NCI-H82 treated with DMSO at 0.1 percent for 48 hours (cell line): ENCODE measurements around the gene ZCWPW1.
A peak's percentile ranks its signal among the peaks of the same experiment; 100 is the strongest.
"Not testable (repeated sequence)": the region's sequence is repeated elsewhere in the genome, so short reads cannot be mapped to it uniquely, and the experiment has no call there.

Source experiments
- DNase-seq: peaks from one replicate; lab custom pipeline; 2025; ENCODE audit not compliant: unreplicated experiment; lab: John Stamatoyannopoulos, UW

The ZCWPW1 gene

DNA sequence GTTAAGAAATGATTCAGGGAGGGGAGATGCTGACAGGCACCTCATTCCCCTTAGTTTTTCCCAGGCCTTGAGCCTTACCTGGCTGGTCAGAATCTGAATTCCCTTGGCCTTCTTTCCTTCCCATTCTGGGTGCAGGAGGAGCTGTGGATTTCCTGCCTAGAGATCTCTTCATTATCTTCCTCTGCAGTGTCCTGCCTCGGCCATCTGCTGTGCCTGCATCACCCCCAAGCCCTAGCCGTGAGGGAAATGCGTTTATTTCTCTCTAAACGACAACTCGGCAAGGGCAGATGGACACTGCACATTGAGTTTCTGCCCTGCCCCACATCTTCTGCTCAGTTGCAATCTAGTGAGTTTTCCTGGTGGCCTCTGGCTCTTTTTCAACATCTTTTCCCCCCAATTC is 26.7 kb downstream of the ZCWPW1 start:
- DNase-seq = no peak

DNA sequence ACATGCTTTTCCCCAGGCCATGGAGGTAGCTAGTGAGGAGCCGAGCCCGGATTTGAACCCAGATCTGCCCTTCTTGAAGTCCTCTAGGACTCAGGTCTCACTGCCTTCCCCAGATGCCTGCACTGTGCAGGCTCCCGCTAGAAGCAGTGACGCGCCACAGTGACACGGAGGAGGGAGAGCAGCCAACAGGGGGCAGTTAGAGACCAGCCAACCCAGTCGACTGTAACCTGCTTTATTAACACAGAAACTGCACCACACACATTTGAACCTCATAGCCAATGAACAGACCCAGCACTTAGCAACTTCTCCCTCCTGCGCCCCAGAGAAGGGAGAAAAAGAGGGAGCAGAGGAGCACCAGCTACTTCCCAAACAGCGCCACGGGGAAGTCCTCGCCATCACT is 27.8 kb downstream of the ZCWPW1 start:
- DNase-seq = no peak

DNA sequence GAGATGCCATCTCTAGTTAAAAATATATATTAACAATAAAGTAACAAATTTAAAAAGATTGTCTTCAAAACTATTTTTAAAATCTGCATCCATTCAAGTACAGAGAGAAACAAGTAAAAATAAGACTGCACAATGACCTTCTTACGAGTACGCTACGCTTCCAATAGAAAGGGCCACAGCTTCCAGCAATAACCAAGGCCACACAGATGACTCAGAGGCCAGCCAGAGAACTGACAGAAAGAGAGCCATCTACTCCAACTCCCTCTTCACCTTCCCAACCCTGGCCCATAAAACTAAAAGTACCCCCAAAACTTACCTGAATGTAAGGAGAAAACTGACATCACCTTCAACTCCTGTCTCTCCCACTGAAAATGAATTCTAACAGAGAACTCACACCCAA is 28.5 kb downstream of the ZCWPW1 start:
- no peak for DNase-seq

DNA sequence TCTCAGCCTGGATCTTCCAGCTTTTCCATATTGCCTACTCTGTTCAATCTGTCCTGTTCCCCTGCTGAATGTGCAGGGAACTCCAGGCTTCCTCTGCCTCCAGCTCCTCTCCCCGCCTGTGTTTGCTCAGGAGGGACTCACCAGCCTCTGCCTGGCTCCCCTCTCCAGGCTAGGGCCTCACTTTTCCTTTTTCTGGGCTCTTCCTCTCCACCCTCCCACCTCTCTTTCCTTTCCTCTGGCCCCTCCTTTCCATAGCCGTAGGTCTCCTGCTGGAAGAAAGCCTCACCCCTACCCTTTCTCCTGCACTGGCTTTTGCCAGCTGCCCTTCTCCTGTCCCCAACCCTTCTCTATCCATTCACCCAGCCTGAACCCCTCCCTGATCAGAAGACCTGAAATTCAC is 30.3 kb downstream of the ZCWPW1 start:
- no peak for DNase-seq

DNA sequence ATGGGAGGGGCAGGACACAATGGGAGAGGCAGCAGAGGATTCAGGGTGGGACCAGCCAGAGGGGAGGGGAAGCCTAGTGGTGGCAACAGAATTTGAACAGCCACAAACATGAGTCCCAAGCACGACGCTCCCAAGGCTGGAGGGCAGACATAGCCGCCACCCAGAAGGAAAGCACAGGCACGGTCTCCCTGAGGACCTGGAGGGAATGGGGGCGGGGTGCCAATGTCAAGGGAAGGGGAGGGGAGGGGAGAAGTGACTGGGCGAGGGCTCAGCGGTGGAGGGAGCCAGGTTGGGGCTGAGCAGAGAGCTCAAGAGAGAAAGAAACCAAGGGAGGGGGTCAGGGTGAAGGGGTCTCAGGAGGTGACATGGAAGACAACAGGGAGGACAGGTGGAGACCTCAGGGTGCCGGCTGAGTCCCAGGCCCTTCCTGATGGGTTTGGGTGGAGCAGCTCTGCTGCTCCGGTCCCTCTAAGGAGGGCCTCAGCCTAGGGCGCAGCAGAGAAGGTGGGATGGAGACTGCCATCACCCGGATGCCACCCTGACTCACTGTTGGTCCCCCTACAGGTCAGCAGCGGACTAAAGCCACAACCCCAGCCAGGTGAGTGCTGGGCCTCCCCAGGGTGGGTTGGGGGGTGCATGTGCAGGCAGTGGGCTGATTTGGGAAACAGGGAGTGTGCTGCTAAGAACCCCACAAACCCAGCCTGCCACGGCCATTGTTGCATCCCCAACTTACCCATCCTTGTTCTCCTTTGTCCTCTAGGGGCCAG is 31.0 kb downstream of the ZCWPW1 start:
- no peak for DNase-seq

DNA sequence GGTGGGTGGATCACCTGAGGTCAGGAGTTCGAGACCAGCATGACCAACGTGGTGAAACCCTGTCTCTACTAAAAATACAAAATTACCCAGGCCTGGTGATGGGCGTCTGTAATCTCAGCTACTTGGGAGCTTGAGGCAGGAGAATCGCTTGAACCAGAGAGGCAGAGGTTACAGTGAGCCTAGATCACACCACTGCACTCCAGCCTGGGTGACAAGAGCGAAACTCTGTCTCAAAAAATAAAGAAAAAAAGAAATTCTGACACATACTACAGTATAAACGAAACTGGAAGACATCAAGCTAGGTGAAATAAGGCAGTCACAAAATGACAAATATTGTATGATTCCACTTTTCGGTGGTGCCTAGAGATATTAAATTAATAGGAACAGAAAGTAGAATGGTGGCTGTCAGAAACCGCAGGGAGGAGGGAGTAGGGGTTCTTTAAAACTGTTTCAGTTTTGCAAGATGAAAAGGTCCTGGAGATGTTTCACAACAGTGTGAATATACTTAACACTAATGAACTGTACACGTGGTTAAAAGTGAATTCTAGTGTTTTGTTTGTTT is 32.0 kb downstream of the ZCWPW1 start:
- DNase-seq = no peak

DNA sequence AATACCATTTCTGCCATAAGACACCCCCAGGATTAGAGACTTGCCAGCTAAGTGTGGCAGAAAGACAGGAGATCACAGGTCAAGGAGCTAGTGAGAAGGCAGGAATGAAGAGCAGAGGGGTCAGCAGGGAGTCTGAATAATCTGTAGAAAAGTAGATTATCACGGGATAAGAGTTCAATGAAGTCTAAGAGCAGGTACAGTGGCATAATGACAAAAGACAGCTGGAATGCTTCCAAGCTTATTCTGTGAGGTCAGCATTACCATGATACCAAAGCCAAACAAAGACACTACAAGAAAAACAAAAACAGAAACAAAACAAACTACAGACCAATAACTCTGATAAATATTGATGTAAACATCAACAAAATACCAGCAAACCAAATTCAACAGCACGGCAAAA is 34.4 kb downstream of the ZCWPW1 start:
- DNase-seq = peak; percentile 96

DNA sequence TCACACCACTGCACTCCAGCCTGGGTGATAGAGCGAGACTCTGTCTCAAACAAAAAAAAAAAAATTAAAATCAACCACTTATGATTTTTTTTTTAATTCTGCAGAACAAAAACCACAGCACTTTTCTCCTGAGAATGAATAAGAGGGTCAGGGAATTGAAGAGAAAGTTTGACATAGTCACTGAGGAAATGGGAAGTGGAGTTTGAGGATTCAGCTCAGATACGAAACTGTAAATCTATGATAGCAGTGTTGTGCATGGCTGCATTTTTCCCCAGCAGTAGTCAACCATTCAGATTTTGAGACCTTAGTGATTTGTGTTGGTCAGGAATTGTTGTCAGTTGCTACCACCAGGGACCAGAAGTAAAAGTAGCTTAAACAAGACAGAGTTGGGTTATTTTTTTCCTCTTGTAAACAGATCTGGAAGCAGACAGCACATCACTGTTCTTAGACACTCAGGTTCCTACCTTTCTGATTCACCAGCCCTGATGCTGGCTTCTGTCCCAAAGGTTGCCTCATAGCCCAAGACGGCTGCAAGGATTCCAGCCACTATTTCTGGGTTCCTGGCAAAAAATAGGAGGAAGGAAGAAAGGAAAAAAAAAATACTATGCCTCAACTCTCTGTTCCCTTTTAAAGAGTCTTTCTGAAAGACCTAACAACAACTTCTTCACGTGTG is 35.1 kb downstream of the ZCWPW1 start:
- DNase-seq = no peak

DNA sequence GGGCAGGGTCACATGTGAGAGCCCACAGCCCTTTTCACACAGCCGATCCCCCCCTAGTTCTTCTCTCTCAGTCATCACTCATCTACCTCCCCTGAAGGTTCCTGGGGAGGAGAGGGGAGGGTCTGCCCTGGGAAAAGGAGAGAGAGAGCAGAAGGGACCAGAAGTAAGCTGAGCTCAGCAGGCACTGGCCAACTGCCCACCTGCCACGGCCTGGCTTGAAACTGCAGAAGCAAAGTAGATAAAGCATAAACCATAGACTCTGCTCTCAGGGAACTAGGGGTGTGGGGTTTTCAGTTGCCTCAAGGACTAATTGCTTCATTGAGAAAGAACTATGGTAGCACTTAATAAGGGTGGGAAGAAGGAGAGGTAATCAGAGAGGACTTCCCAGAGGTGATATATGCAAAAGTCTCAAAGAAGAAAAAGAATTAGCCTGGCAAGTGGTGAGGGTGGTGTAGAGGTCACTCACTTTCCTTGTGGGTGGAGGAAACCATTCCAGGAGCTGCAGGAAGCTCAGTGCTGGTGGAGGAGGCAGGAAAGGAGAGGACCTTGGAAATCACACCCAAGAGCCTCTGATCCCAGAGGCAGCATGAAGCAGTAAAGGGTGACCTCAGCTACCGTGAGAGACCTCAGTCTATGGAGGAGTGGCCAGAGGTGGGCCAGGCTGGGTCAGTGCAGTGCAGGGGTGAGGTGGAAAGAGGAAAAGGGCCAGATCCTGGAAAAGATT is 38.1 kb downstream of the ZCWPW1 start:
- no peak for DNase-seq

DNA sequence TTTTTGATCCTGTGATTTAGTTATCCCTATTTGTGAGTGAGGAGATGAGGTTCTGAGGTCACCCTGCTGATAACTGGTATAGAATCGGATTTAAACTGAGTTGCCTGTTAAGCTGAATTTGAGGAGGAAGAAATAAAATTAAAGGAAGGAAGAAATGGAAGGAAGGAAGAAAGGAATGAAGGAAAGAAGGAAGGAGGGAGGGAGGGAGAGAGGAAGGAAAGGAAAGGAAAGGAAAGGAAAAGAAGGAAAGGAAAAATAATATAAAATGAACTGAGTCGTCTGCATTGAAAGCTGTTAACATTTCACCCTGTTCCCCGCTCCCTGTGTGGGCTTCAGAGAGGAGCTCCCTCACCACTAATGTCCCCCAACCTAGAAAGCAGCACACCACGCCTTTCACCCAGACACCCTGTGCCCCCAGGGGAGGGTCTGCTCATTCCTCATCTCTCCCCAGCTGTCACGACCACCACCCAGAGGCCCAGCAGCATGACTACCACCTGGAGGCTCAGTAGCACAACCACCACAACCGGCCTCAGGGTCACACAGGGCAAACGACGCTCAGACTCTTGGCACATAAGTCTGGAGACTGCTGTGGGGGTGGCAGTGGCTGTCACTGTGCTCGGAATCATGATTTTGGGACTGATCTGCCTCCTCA is 38.9 kb downstream of the ZCWPW1 start:
- DNase-seq = no peak

DNA sequence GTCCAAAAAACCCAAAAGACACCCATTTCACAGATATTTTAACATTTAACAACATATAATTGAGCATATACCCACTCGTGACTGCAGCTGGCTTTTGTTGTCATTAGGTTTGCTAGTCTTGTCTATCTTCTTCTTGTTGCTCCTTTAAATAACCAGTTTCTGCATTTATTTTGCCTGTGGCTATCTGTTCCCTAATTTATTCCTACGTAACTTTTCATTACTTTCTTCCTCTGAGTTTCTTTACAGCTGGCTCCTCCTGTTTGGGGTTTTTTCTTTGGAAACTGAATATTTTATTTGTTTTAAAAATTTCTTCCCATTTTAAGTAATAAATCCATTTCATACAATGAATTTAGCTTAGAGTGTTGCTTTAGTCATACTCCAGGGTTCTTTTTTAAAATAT is 40.8 kb downstream of the ZCWPW1 start:
- no peak for DNase-seq

DNA sequence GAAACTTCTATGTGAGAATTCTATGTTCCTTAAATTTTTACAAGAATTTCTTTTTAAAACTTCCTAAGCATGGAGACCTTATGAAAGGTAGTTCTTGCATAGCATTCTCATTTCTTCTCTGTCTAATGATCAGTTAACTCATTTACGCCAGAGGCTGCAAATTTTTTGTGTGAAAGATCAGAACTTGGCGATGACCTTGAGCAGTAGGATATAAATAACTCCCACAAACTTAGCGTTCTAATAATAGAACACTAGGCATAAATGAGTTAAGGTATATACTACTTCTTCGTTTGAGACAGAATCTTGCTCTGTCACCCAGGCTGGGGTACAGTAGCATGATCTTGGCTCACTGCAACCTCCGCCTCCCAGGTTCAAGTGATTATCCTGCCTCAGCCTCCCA is 41.6 kb downstream of the ZCWPW1 start:
- no peak for DNase-seq

DNA sequence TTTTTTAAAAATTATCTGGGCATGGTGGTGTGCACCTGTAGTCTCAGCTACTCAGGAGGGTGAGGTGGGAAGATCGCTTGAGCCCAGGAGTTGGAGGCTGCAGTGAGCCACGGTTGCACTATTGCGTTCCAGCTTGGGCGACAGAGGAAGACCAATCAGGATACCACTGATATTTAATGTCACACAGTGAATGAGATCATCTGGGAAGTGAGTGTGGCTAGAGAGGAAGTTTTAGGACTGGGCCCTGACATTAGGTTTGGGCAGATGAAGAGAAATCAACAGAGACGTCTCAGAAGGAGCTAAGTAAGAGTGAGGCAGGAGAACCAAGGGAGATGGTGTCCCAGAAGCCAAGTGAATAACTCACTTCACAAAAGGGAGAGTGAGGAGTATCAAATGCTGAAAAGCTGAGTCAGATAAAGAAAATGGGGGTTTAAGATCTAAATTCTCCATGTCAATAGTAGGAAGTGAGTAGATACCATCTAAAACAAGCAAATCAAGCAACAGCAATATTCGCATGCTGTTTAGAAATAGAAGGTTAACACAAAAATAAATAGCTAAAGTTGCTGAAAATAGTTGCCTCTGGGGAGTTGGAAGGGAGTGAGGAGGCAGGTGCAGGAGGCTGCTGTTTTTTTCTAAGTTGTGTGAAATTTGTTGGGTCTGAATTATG is 43.7 kb downstream of the ZCWPW1 start:
- no peak for DNase-seq

DNA sequence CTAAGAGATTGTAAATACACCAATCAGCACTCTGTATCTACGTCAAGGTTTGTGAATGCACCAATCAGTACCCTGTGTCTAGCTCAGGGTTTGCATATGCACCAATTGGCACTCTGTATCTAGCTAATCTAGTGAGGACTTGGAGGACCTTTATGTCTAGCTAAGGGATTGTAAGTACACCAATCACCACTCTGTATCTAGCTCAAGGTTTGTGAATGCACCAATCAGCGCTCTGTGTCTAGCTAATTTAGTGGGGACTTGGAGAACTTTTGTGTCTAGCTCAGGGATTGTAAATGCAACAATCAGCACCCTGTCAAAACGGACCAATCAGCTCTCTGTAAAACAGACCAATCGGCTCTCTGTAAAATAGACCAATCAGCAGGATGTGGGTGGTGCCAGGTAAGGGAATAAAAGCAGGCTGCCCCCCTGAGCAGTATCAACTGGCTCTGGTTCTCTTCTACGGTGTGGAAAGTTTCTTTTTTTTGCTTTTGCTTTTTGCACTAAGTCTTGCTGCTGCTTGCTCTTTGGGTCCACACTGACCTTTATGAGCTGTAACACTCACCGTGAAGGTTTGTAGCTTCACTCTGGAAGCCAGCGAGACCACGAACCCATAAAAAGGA is 46.2 kb downstream of the ZCWPW1 start:
- not testable (repeated sequence) for DNase-seq

DNA sequence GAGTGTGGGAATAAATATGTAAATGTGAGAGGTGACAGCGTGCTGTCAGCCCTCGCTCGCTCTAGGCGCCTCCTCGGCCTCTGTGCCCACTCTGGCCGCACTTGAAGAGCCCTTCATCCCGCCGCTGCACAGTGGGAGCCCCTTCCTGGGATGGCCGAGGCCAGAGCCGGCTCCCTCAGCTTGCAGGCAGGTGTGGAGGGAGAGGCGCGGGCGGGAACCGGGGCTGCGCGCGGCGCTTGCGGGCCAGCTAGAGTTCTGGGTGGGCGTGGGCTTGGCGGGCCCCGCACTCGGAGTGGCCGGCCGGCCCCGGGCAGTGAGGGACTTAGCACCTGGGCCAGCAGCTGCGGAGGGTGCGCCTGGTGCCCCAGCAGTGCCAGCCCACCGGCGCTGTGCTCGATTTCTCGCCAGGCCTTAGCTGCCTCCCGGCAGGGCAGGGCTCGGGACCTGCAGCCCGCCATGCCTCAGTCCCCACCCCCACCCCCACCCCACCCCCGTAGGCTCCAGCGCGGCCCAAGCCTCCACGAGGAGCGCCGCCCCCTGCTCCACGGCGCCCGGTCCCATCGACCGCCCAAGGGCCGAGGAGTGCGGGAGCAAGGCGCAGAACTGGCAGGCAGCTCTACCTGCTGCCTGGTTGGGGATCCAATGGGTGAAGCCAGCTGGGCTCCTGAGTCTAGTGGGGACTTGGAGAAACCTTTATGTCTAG is 46.8 kb downstream of the ZCWPW1 start:
- not testable (repeated sequence) for DNase-seq

DNA sequence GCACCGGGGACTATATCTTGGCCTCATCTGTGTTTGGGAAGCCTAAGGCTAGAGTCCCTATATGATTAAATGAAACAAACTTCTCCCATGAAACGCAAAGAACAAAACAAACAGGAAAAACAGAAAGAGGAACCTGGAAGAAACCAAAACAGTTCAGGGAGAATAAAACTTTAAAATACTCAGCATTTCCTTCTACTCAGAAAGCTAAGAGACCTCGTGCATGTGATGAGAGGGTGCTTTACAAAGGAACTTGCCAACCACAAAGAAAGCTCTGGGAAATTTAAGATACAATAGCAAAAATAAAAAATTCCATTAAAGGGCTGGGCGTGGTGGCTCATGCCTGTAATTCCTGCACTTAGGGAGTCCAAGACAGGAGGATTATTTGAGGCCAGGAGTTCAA is 48.3 kb downstream of the ZCWPW1 start:
- DNase-seq = no peak

DNA sequence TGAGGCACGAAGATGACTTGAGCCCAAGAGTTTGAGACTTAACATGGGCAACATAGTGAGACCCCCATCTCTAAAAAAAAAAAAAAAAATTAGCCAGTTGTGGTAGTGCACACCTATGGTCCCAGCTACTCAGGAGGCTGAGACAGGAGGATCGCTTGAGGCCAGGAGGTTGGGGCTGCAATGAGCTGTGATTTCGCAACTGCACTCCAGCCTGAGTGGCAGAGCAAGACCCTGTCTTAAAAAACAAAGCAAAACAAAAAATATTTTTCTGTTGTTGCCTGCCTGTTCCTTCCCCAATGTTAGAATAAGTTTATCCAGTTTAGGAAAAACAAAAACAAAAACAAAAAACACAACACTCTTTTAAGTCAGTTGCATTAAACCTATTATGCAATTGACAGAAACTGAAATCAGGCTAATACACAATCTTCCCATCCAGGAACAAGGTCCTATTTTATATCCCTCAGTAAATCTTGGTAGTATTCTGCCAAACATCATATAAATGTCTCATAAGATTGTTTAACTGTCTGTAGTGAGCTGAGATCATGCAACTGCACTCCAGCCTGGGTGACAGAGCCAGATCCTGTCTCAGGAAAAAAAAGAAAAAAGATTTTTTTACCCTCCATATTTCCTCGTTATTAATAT is 50.3 kb downstream of the ZCWPW1 start:
- no peak for DNase-seq

DNA sequence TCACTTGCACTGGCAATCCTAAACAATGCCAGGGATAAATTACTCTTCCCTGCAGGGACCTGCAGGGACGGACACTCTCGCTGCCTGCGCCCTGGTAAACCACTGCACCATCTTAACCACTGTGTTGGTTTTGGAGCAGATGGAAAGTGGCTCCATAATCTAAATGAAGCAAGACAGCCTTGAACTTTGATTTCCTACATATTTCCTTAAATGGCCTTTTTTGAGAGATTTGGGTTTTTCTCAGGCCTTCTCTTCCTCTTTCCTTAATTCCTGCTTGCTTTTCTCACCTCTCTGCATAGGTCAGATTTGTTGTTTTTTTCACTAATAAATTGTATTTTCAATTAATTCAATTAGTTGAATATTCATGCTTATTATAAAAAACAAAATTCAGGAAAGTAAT is 52.4 kb downstream of the ZCWPW1 start:
- DNase-seq = no peak

DNA sequence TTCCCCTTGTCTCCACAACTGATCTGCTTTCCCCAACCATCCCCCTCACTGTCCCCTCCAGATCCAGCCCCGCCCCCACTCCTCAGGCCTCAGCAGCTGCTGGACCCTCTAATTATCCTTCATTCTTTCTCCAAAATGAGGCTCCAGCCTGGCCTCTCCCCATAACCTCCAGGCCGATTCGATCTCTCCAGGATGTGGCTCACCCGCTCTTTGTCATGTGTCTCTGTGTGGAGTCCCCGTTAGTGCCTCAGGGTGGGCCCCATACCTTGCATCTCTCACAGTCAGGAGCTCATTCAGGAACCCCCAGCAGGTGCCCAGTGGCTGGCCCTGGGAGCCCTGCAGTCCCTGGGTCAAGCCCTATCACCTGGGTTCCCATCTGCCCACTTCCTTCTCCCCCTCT is 53.9 kb downstream of the ZCWPW1 start:
- no peak for DNase-seq
